Naive B cell (primary cell): ENCODE data around the gene TLR8. TPM values are rescaled to one million over a fixed set of nuclear protein-coding genes. Genes with fewer than 3 reads are reported as not detected.
"Not testable (repeated sequence)": the region's sequence is repeated elsewhere in the genome, so short reads cannot be mapped to it uniquely, and the experiment has no call there.

Experiments
- ATAC-seq, 2 donors: fragments of 150-1000 bp; cut with Tn5 transposase; 2 replicates each; pipeline ENCODE4 v1.10.0; 2021; ENCODE audit warnings: low read depth in 2 of 2, mild to moderate bottlenecking in 2 of 2, moderate library complexity in 2 of 2
- DNase-seq: peaks from one replicate; pipeline ENCODE4 v3.0.0; 2022
- H3K27ac Mint-ChIP-seq, 6 donors: one replicate each; pipeline ENCODE4 v1.8.0; 2020 to 2022; ENCODE audit warnings: mild to moderate bottlenecking in 6 of 6, mixed read lengths in 6 of 6, moderate library complexity in 5 of 6, inconsistent platforms in 2 of 6
- H3K27me3 Mint-ChIP-seq, 3 donors: one replicate each; pipeline ENCODE4 v1.8.0; 2021 to 2022; ENCODE audit warnings: mixed read lengths in 3 of 3, mild to moderate bottlenecking in 1 of 3
- H3K36me3 Mint-ChIP-seq, 2 donors: one replicate each; pipeline ENCODE4 v1.8.0; 2020 to 2022; ENCODE audit warnings: mixed read lengths in 2 of 2, inconsistent platforms in 1 of 2, mild to moderate bottlenecking in 1 of 2
- H3K4me1 Mint-ChIP-seq, 3 donors: one replicate each; pipeline ENCODE4 v1.8.0; 2020 to 2022; ENCODE audit warnings: mixed read lengths in 3 of 3, inconsistent platforms in 1 of 3, mild to moderate bottlenecking in 1 of 3, moderate library complexity in 1 of 3
- H3K4me3 Mint-ChIP-seq, 8 donors: one replicate each; pipeline ENCODE4 v1.8.0; 2020 to 2022; ENCODE audit warnings: mild to moderate bottlenecking in 8 of 8, mixed read lengths in 8 of 8, moderate library complexity in 8 of 8, inconsistent platforms in 2 of 8
- H3K9me3 Mint-ChIP-seq, 7 donors: one replicate each; pipeline ENCODE4 v1.8.0; 2020 to 2022; ENCODE audit warnings: mixed read lengths in 7 of 7, mild to moderate bottlenecking in 5 of 7, inconsistent platforms in 2 of 7, moderate library complexity in 1 of 7
- polyA plus RNA-seq, 6 donors: library from polyadenylated mRNA; unstranded; fragments of 300-500 nt; fragmentation: Illumina TruSeq; gene quantifications; one replicate each; pipeline ENCODE4 v1.2.3, GENCODE V29; 2021; ENCODE audit warnings: low read depth in 6 of 6

TLR8 gene
- polyA plus RNA-seq, 6 donors from 2014 or later: 0.07 to 0.13 (median 0.12) TPM; not detected in 1

DNA sequence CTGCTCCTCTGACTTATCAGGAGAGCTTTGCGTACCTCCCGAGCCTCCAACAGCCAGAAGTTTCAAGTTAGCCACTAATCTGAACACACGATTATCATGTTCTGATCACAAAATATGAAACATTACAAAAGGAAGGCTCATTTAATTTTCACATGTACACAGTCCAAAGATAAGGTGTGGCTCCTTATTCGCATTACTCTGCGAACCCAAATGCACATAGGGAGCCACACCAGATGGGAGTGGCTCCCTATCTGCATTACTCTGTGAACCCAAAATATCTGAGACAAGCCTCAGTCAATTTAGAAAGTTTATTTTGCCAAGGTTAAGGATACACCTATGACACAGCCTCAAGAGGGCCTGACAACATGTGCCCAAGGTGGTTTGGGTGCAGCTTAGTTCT, 28.4 kb downstream of the TLR8 start:
- Mint-ChIP-seq H3K27me3 (peaks cover 0 to 41% (median 0%) of the 10 kb centered on the region in 3 donors), H3K36me3 (peaks cover 0 to under 1% of the 10 kb centered on the region in 2 donors), H3K27ac (no peak overlapping the region), H3K9me3 (peaks cover 0 to 6% (median 0%) of the 10 kb centered on the region in 7 donors), H3K4me3 (no peak overlapping the region), H3K4me1 (no peaks in the 10 kb centered on the region)
- ATAC-seq (no peak), DNase-seq (no peak)

DNA sequence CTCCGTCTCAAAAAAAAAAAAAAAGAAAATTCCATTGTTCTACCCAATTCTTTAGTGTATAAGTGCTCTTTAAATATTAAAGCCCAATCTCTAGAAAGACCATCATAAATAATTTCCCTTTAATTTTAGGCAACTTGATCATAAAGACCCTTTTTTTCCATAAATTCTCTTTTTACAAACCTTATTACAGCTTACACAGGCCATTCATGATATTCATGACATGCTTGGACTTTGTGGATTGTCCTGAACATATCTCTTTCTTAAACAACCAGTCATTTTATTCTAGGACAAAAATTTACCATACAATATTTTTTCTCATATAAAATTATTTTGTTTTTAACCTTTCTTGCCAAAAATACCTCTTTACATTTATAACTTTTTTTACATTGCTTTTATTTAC, 30.5 kb downstream of the TLR8 start:
- Mint-ChIP-seq H3K4me1 (peaks cover 0 to under 1% (median 0%) of the 10 kb centered on the region in 3 donors), H3K27me3 (peaks cover 0 to 44% (median 0%) of the 10 kb centered on the region in 3 donors), H3K4me3 (no peak overlapping the region), H3K9me3 (peaks cover 0 to 6% (median 0%) of the 10 kb centered on the region in 7 donors), H3K36me3 (peaks cover 0 to 13% of the 10 kb centered on the region in 2 donors), H3K27ac (no peak overlapping the region)
- DNase-seq: no peak
- ATAC-seq: no peak

DNA sequence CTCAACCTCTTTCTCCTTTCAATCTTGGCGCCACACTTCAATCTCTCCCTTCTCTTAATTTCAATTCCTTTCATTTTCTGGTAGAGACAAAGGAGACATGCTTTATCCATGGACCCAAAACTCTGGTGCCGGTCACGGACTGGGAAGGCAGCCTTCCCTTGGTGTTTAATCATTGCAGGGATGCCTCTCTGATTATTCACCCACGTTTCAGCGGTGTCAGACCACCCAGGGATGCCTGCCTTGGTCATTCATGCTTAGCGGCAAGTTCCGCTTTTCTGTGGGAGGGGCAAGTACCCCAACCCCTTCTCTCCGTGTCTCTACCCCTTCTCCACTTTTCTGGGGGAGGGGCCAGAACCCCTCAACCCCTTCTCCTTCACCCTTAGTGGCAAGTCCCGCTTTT, 34.1 kb downstream of the TLR8 start:
- DNase-seq, H3K4me1 Mint-ChIP-seq, ATAC-seq, H3K4me3 Mint-ChIP-seq, H3K9me3 Mint-ChIP-seq, H3K27ac Mint-ChIP-seq: not testable (repeated sequence)
- Mint-ChIP-seq H3K36me3 (peaks cover 0 to 13% of the 10 kb centered on the region in 2 donors), H3K27me3 (peaks cover 0 to 56% (median 0%) of the 10 kb centered on the region in 3 donors)

GRCh38 chrX:12943592-12943991, 37.2 kb downstream of the TLR8 start:
- peaks cover 0 to 13% of the 10 kb centered on the region in 2 donors for H3K36me3 Mint-ChIP-seq
- DNase-seq, ATAC-seq, H3K4me3 Mint-ChIP-seq, H3K27ac Mint-ChIP-seq, H3K9me3 Mint-ChIP-seq: not testable (repeated sequence)
- H3K4me1 Mint-ChIP-seq: peaks cover 0 to 27% (median 9%) of the 10 kb centered on the region in 3 donors
- H3K27me3 Mint-ChIP-seq: peaks cover 0 to 58% (median 0%) of the 10 kb centered on the region in 3 donors

DNA sequence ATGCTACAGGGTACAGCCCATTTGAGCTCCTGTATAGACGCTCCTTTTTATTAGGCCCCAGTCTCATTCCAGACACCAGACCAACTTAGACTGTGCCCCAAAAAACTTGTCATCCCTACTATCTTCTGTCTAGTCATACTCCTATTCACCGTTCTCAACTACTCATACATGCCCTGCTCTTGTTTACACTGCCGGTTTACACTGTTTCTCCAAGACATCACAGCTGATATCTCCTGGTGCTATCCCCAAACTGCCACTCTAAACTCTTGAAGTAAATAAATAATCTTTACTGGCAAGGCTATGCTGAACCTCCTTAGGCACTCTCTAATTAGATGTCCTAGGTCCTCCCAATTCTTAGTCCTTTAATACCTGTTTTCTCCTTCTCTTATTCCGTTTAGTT, 38.0 kb downstream of the TLR8 start:
- not testable (repeated sequence) for ATAC-seq, H3K27ac Mint-ChIP-seq, DNase-seq, H3K9me3 Mint-ChIP-seq, H3K4me3 Mint-ChIP-seq
- H3K27me3 Mint-ChIP-seq: peaks cover 0 to 55% (median 0%) of the 10 kb centered on the region in 3 donors
- peaks cover 0 to 13% of the 10 kb centered on the region in 2 donors for H3K36me3 Mint-ChIP-seq
- peaks cover 5 to 35% (median 18%) of the 10 kb centered on the region in 3 donors for H3K4me1 Mint-ChIP-seq

DNA sequence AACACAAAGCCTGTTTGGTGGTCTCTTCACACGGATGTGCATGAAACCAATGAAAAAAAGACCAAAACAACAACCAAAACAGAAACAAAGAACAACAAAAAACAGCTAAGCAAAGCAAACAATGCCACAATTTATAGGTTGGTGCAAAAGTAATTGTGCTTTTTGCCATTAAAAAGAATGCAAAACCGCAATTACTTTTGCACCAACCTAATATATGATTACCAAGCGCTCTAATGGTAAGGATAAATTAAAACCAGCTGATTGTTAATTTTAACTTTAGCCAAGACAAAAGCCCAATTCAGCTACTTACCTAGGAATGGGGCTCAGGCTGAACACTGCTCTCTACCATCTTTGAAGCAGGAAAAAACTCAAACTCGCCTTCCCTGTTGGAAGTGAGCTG, 39.1 kb downstream of the TLR8 start:
- ATAC-seq (no peak), DNase-seq (no peak)
- Mint-ChIP-seq H3K4me3 (no peak overlapping the region), H3K36me3 (peaks cover 0 to 7% of the 10 kb centered on the region in 2 donors), H3K4me1 (peaks cover 16 to 46% (median 28%) of the 10 kb centered on the region in 3 donors), H3K27ac (peak overlapping the region in 1 of 6 donors; percentile 51), H3K27me3 (peaks cover 0 to 45% (median 0%) of the 10 kb centered on the region in 3 donors), H3K9me3 (peaks cover 0 to 6% (median 0%) of the 10 kb centered on the region in 7 donors)

DNA sequence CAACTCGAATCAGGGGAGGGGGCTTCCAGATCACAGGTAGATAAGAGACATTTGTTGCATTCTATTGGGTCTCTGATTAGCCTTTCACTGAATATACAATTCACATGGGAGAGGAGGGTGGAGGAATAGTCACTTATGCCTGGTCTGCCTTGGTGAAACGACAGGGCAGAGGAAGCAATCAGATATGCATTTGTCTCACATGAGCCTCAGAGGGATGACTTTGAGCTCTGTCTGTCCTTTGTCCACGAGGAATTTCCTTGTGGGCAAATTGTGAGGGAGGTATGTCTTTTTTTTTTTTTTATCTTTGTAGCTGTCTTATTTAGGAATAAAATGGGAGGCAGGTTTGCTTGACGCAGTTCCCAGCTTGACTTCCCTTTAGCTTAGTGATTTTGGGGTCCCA, 40.0 kb downstream of the TLR8 start:
- ATAC-seq (no peak), DNase-seq (no peak)
- peaks cover 0 to 36% (median 0%) of the 10 kb centered on the region in 3 donors for H3K27me3 Mint-ChIP-seq
- peaks cover 24 to 55% (median 37%) of the 10 kb centered on the region in 3 donors for H3K4me1 Mint-ChIP-seq
- H3K9me3 Mint-ChIP-seq: peaks cover 0 to 2% (median 0%) of the 10 kb centered on the region in 7 donors
- peak overlapping the region; percentile 66 to 100 (median 98) for H3K27ac Mint-ChIP-seq
- H3K4me3 Mint-ChIP-seq: peak overlapping the region in 3 of 8 donors; percentile 62 to 78 (median 73)
- H3K36me3 Mint-ChIP-seq: no peaks in the 10 kb centered on the region

DNA sequence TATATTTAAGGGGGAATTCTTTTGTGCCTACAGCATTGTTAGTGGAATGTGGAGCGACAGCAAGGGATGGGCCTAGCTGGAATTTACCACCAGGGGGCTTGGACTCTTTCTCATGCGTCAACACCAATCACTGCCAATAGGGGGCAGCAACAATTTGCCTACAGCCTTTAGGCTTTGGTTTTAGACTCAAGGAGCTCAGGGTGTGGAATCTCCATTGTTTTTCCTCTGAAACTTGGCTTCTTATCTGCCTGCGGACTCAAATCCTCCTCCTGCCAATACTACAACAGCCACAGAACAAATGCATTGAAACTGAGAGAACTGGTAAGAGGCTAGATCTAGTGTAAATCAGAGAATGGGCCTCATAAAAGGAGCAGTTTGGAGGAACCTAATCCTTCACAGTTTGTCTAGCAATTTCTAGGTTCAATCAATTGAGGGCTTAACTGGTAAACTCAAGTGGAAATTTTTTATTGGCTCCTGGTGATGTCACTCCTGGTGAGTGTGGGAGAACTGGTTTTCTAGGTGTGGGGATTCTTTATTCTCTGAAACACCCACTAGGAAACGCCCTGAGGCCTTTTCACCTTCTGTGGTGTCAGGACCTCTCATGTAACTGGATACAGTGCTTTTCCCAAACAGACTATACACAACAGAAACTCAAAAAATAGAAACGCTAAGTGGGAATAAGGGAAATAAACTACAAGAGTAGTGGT, 40.6 kb downstream of the TLR8 start:
- Mint-ChIP-seq H3K27me3 (peaks cover 0 to 30% (median 0%) of the 10 kb centered on the region in 3 donors), H3K4me1 (peaks cover 24 to 59% (median 42%) of the 10 kb centered on the region in 3 donors)
- peak; percentile 75 for DNase-seq

GRCh38 chrX:12947545-12948235, 41.3 kb downstream of the TLR8 start:
- Mint-ChIP-seq H3K9me3 (no peaks in the 10 kb centered on the region), H3K27ac (peak overlapping the region; percentile 41 to 100 (median 98)), H3K4me3 (peak overlapping the region in 7 of 8 donors; percentile 46 to 78 (median 49)), H3K4me1 (peaks cover 24 to 64% (median 42%) of the 10 kb centered on the region in 3 donors), H3K27me3 (peaks cover 0 to 23% (median 0%) of the 10 kb centered on the region in 3 donors), H3K36me3 (no peaks in the 10 kb centered on the region)
- DNase-seq (no peak), ATAC-seq (no peak)

More for the DNA sequence above, 40.6 kb downstream of the TLR8 start:
- peak in 1 of 2 donors; percentile 24 for ATAC-seq
- peak overlapping the region; percentile 66 to 100 (median 98) for H3K27ac Mint-ChIP-seq
- H3K9me3 Mint-ChIP-seq: no peaks in the 10 kb centered on the region
- no peaks in the 10 kb centered on the region for H3K36me3 Mint-ChIP-seq
- H3K4me3 Mint-ChIP-seq: peak overlapping the region in 7 of 8 donors; percentile 30 to 78 (median 62)

- no peak for DNase-seq
- peak overlapping the region in 5 of 8 donors; percentile 13 to 73 (median 53) for H3K4me3 Mint-ChIP-seq
These were observed 42.1 kb downstream of the TLR8 start for GRCh38 chrX:12948495-12948894.

GRCh38 chrX:12949205-12949926, 42.9 kb downstream of the TLR8 start:
- H3K4me1 Mint-ChIP-seq: peaks cover 30 to 80% (median 51%) of the 10 kb centered on the region in 3 donors
- no peaks in the 10 kb centered on the region for H3K9me3 Mint-ChIP-seq
- H3K27me3 Mint-ChIP-seq: peaks cover 0 to 13% (median 0%) of the 10 kb centered on the region in 3 donors
- ATAC-seq: no peak
- H3K27ac Mint-ChIP-seq: peak overlapping the region; percentile 93 to 100 (median 99)
- no peaks in the 10 kb centered on the region for H3K36me3 Mint-ChIP-seq
- no peak for DNase-seq
- H3K4me3 Mint-ChIP-seq: peak overlapping the region in 7 of 8 donors; percentile 67 to 86 (median 83)

More at GRCh38 chrX:12948495-12948894, 42.1 kb downstream of the TLR8 start:
- no peaks in the 10 kb centered on the region for H3K36me3 Mint-ChIP-seq
- peak overlapping the region; percentile 69 to 100 (median 98) for H3K27ac Mint-ChIP-seq
- peaks cover 0 to 15% (median 0%) of the 10 kb centered on the region in 3 donors for H3K27me3 Mint-ChIP-seq
- H3K4me1 Mint-ChIP-seq: peaks cover 24 to 71% (median 47%) of the 10 kb centered on the region in 3 donors
- H3K9me3 Mint-ChIP-seq: no peaks in the 10 kb centered on the region
- ATAC-seq: no peak

DNA sequence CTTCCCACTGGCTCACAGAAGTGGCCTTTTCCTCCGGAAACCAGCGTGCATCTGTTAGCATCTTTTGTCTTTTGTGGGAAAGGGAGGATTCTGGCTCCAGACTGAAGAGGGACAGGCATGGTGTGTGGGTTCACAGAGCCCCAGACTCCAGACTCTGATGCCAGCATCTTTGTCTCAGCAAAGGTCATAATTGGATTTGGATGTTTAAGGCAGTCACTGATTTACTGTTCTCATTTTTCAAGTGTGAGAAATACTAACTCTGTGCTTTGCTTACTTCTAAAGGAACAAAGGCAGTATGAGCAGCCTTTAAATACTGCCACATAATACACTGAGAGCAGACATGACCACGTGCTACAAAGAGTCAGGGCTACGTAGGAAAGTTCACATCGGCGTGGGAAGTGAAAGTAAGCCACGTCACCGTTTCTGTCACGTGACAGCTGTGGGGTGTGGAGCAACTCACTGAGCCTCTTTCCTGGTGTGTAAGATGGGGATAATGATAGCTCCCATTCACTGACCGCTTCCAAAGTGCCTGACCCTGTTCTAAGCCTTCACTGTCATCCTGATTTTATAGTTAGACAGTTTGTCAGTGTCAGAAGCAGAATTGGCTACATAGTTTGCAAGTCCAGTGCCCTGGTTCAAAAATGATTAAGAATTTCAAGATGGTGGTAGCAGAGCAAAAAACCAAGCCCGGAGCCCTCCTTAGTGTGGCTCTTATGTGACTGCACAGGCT, 43.7 kb downstream of the TLR8 start:
- Mint-ChIP-seq H3K9me3 (no peaks in the 10 kb centered on the region), H3K4me3 (peak overlapping the region; percentile 67 to 86 (median 84)), H3K27me3 (peaks cover 0 to 5% (median 0%) of the 10 kb centered on the region in 3 donors), H3K27ac (peak overlapping the region; percentile 93 to 100 (median 99)), H3K36me3 (no peaks in the 10 kb centered on the region), H3K4me1 (peaks cover 37 to 87% (median 59%) of the 10 kb centered on the region in 3 donors)
- peak; percentile 79 to 84 for ATAC-seq
- peak; percentile 86 for DNase-seq
